Inflammatory macrophage (primary cell): ENCODE data around the gene TFPT.

ENCODE experiments used
- DNase-seq, 2 donors: peaks; one replicate each; pipeline ENCODE4 v3.0.0-alpha.2; 2020 to 2022
- total RNA-seq, 18 experiments: gene quantifications; one replicate each; lab custom pipeline; 2026; ENCODE audit warnings: mixed read lengths in 6 of 18, inconsistent platforms in 2 of 18; lab: John Stamatoyannopoulos, UW

Gene TFPT
- total RNA-seq: 7.3 to 40.4 (median 21.3) reads per million in 18 experiments

- DNase-seq: peak; percentile 98 to 99
These were observed at the start of gene TFPT, which contains the start of gene PRPF31 for GRCh38 chr19:54115109-54116063. TFPT (minus strand) TSS chr19:54115657; CDS start chr19:54115269, 388 bp downstream. PRPF31 (plus strand) TSS chr19:54115754; CDS start chr19:54118279, 2,525 bp downstream.

- DNase-seq: no peak
These were observed 49.8 kb upstream of the TFPT start for GRCh38 chr19:54165222-54165621.

- DNase-seq: peak; percentile 45 to 53
These were observed 49.1 kb upstream of the TFPT start for GRCh38 chr19:54164369-54165068.

GRCh38 chr19:54162884-54163283 is 47.4 kb upstream of the TFPT start:
- no peak for DNase-seq

GRCh38 chr19:54162241-54162805 is 46.9 kb upstream of the TFPT start:
- DNase-seq: peak; percentile 86 to 92

- DNase-seq: no peak
These were observed 45.4 kb upstream of the TFPT start for GRCh38 chr19:54160854-54161253.

GRCh38 chr19:54160182-54160811 is 44.8 kb upstream of the TFPT start:
- DNase-seq: peak in 1 of 2 donors; percentile 3

GRCh38 chr19:54159352-54160181 is 44.1 kb upstream of the TFPT start, which contains the start of gene LENG1:
LENG1 (minus strand) TSS chr19:54159721; CDS start chr19:54159695, 26 bp downstream.
- DNase-seq: peak; percentile 100

GRCh38 chr19:54158812-54159351 is 43.4 kb upstream of the TFPT start:
- DNase-seq: peak; percentile 38 to 48

GRCh38 chr19:54156953-54157352 is 41.5 kb upstream of the TFPT start:
- DNase-seq: no peak

GRCh38 chr19:54156490-54156889 is 41.0 kb upstream of the TFPT start:
- no peak for DNase-seq

GRCh38 chr19:54155694-54156093 is 40.2 kb upstream of the TFPT start:
- DNase-seq: no peak

- DNase-seq: no peak
These were observed 39.3 kb upstream of the TFPT start for GRCh38 chr19:54154603-54155345.

GRCh38 chr19:54153731-54154326 is 38.4 kb upstream of the TFPT start:
- DNase-seq: no peak

GRCh38 chr19:54152878-54153524 is 37.5 kb upstream of the TFPT start:
- no peak for DNase-seq

- no peak for DNase-seq
These were observed 36.8 kb upstream of the TFPT start for GRCh38 chr19:54152267-54152666.

GRCh38 chr19:54151362-54152035 is 36.0 kb upstream of the TFPT start:
- DNase-seq: no peak

GRCh38 chr19:54149021-54149812 is 33.8 kb upstream of the TFPT start:
- DNase-seq: no peak
